Measurements from ENCODE around the gene TNFRSF9. TPM values are rescaled to one million over a fixed set of nuclear protein-coding genes. Genes with fewer than 3 reads are reported as not detected.
A peak's percentile ranks its signal among the peaks of the same experiment; 100 is the strongest.
"Not testable (repeated sequence)": the region's sequence is repeated elsewhere in the genome, so short reads cannot be mapped to it uniquely, and the experiment has no call there.

Gene TNFRSF9
- total RNA-seq, 1 experiment from 2014 or later, result 0.14 TPM

DNA sequence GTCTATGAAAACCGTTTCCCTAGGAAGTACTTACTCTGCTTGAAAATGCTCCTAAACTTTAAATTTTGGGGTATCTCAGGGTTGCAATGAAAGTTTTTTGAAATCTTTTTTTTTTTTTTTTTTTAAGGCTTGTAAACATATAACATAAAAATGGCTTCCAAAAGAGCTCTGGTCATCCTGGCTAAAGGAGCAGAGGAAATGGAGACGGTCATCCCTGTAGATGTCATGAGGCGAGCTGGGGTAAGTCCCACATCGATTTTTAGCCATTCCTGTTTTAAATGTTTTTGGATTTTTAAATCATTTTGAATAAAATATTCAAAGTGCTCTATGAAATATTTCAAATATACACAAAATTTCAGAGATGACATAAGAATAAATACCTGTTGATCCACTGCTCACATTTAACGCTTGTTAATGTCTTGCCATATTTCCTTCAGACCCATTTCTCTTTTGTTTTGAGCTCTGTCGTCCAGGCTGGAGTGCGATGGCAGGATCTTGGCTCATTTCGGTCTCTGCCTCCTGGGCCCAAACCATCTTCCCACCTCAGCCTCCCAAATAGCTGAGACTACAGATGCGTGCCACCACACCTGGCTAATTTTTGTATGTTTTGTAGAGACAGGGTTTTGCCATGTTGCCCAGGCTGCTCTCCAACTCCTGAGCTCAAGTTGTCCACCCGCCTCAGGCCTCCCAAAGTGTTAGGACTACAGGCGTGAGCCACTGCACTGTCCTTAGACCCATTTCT, 22.2 kb upstream of the TNFRSF9 start:
- in situ Hi-C loops (cut with HindIII; ENCODE audit: low sequenced_read_pairs), result no loop called here
- no peak for DNase-seq (ENCODE audit: low spot score)

DNA sequence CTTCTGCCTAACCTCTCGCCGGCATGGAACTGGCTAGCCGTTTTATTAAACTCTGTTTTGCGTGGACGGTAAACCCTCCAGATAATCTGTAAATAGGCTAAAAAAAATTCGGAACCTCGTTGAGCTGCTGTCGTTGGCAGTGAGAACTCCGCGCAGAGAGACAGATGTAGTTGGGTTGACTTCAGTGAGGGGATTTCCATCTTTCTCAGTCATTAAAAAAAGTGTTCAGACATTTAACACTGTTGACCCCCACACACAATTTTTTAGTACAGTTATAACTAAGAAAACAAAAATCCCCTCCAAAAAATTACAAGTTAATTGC, 21.3 kb upstream of the TNFRSF9 start:
- in situ Hi-C loops (cut with HindIII; ENCODE audit: low sequenced_read_pairs), result no loop called here
- no peak for DNase-seq (ENCODE audit: low spot score)

DNA sequence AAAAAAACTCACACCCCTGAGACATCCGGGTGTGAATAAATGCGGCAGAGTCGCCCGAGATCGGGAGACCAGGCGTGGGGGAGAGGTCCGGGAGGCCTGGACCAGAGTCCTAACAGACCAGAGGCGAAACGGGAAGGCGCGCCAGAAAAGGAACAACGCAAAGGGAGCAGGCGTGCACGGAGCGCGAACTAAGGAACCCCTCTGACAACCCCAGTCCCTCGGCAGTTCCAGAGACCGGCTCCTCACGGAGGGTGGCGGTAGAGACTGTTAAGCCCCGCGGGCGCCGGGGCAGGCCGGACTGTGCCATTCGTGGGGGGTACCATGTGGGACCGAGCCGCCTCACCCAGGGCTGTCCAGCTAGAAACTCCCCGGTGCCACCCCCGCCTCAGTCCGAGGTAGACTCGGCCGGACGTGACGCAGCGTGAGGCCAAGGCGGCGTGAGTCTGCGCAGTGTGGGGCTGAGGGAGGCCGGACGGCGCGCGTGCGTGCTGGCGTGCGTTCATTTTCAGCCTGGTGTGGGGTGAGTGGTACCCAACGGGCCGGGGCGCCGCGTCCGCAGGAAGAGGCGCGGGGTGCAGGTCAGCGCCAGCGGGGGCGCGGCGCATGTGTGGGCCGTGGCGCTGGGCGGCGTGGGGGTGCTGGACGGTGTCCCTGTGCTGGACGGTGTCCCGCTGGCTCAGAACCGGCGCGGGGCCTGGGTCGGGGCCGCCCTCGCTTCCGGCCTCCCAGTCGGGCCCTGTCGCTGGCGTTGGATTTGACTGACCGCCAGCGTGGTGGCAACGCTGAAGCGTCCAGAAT, 20.8 kb upstream of the TNFRSF9 start, which contains the start of gene PARK7:
Gene PARK7 (plus strand): TSS at position 496 of the 798 bp plus-strand sequence. CDS start 1,075 bp downstream, outside the sequence.
- in situ Hi-C loops (cut with HindIII; ENCODE audit: low sequenced_read_pairs), result no loop called here
- peak; percentile 99 for DNase-seq (ENCODE audit: low spot score)

GRCh38 chr1:7960867-7961215, 20.2 kb upstream of the TNFRSF9 start:
- no peak for DNase-seq (ENCODE audit: low spot score)
- in situ Hi-C loops (cut with HindIII; ENCODE audit: low sequenced_read_pairs), result no loop called here

DNA sequence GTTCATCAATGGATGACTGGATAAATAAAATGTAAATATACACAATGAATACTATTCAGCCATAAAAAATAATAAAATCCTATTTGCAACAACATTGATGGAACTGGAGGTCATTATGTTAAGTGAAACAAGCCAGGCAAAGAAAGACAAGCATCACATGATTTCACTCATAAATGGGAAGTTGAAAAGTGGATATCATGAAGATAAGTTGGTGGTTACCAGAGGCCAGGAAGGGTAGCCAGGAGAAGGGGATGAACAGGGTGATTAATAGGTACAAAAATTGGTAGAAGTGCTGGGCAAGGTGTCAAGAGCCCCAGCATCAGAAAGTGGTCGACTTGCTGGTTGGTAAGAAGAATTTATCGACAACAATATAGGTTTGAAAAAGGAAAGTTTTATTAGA, 19.5 kb upstream of the TNFRSF9 start:
- DNase-seq (ENCODE audit: low spot score), result no peak
- in situ Hi-C loops (cut with HindIII; ENCODE audit: low sequenced_read_pairs), result no loop called here

GRCh38 chr1:7956218-7957032, 15.8 kb upstream of the TNFRSF9 start:
- no peak for DNase-seq (ENCODE audit: low spot score)
- in situ Hi-C loops (cut with HindIII; ENCODE audit: low sequenced_read_pairs), result no loop called here

- no peak for DNase-seq (ENCODE audit: low spot score)
- in situ Hi-C loops (cut with HindIII; ENCODE audit: low sequenced_read_pairs), result no loop called here
Observed at GRCh38 chr1:7954683-7955082, 14.0 kb upstream of the TNFRSF9 start.

GRCh38 chr1:7953850-7954609, 13.4 kb upstream of the TNFRSF9 start:
- in situ Hi-C loops (cut with HindIII; ENCODE audit: low sequenced_read_pairs), result no loop called here
- DNase-seq (ENCODE audit: low spot score), result peak; percentile 94

DNA sequence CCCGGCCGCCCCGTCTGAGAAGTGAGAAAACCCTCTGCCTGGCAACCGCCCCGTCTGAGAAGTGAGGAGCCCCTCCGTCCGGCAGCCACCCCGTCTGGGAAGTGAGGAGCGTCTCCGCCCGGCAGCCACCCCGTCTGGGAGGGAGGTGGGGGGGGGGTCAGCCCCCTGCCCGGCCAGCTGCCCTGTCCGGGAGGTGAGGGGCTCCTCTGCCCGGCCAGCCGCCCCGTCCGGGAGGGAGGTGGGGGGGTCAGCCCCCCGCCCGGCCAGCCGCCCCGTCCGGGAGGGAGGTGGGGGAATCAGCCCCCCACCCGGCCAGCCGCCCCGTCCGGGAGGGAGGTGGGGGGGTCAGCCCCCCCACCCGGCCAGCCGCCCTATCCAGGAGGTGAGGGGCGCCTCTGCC, 12.2 kb upstream of the TNFRSF9 start:
- in situ Hi-C loops (cut with HindIII; ENCODE audit: low sequenced_read_pairs); DNase-seq (ENCODE audit: low spot score): not testable (repeated sequence)

GRCh38 chr1:7948960-7949359, 8.3 kb upstream of the TNFRSF9 start:
- in situ Hi-C loops (cut with HindIII; ENCODE audit: low sequenced_read_pairs), result no loop called here
- no peak for DNase-seq (ENCODE audit: low spot score)

DNA sequence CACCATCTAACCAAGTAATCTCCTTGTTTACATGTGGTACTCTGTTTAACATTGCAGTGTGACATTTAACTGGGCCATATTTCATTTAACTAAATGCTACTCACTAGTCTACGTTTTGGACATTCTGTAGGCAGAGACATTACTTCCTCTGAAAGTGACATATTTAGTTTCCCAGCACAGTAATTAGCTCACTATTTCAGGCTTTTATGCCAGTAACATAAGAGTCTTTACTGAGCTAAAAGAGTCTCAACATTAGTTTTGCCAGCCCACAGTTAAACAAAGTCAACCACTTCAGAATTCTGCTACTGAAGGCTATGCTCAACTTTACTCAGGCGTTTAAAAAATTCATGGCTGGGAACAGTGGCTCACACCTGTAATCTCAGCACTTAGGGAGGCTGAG, 2.6 kb upstream of the TNFRSF9 start:
- no peak for DNase-seq (ENCODE audit: low spot score)
- in situ Hi-C loops (cut with HindIII; ENCODE audit: low sequenced_read_pairs), result no loop called here

- in situ Hi-C loops (cut with HindIII; ENCODE audit: low sequenced_read_pairs), result no loop called here
- DNase-seq (ENCODE audit: low spot score), result peak; percentile 22
Observed at GRCh38 chr1:7942214-7942921, 1.7 kb upstream of the TNFRSF9 start.

DNA sequence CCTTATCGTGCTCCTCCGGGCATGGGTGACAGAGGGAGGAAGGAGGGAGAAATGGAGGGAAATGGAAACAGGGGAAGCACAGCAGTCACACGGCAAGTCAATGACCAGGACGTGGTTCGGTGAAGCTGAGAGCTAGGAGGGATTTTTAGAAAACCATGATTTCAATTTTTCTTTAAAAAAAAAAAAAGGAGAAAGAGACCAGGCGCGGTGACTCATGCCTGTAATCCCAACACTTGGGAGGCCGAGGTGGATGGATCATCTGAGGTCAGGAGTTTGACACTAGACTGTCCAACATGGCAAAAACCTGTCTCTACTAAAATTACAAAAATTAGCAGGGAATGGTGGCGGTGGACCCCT, 776 bp upstream of the TNFRSF9 start:
- DNase-seq (ENCODE audit: low spot score), result no peak
- in situ Hi-C loops (cut with HindIII; ENCODE audit: low sequenced_read_pairs), result no loop called here

GRCh38 chr1:7940034-7940433, 605 bp downstream of the TNFRSF9 start:
- DNase-seq (ENCODE audit: low spot score), result no peak
- in situ Hi-C loops (cut with HindIII; ENCODE audit: low sequenced_read_pairs), result no loop called here

GRCh38 chr1:7938070-7938469, 2.6 kb downstream of the TNFRSF9 start:
- in situ Hi-C loops (cut with HindIII; ENCODE audit: low sequenced_read_pairs), result no loop called here
- no peak for DNase-seq (ENCODE audit: low spot score)

DNA sequence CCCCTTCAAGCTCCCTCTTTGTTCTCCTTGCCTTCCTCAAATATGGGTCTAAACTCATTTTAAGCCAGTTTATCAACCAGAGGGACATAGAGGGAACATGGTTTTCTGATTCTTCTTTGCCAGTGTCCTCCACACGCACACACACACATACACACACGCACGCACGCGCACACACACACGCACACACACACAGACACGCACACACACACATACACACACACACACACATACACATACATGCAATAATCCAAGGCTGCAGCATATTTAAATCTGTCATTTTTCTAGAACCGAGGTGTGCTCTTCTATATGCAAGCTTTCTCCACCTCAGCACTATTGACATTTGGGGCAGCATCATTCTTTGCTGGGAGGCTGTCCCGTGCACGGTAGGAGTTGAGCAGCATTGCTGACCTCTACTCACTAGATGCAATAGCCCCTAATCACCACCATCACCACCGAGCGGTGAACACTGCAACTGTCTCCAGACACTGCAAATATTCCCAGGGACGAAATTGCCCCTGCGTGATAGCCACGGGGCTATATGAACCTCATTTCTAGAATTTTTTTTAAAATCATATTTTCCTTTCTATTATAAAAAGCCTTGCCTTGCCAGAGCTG, 8.0 kb downstream of the TNFRSF9 start:
- DNase-seq (ENCODE audit: low spot score), result no peak
- in situ Hi-C loops (cut with HindIII; ENCODE audit: low sequenced_read_pairs), result no loop called here

DNA sequence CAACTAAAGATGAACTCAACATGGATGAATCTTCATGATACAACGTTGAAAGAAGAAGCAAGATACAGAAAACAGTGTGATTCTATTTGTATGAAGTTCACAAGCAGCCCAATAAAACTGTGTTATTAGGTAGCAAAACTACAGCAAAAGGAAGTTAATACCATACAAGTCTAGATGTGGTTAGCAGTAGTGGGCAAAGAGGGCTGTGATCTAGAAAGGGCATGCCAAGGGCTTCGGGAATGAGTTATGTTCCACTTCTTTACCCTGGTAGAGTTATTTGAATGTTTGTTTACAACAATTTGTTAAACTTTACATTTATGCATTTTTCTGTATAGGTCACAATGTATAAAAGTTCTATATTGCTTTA, 9.2 kb downstream of the TNFRSF9 start:
- no peak for DNase-seq (ENCODE audit: low spot score)
- in situ Hi-C loops (cut with HindIII; ENCODE audit: low sequenced_read_pairs), result no loop called here

- DNase-seq (ENCODE audit: low spot score), result no peak
- in situ Hi-C loops (cut with HindIII; ENCODE audit: low sequenced_read_pairs), result no loop called here
Observed at GRCh38 chr1:7930645-7931445, 9.8 kb downstream of the TNFRSF9 start.
